Fibroblast of the aortic adventitia (primary cell): ENCODE results near the gene PPIL1. TPM values are rescaled to one million over a fixed set of nuclear protein-coding genes. Genes with fewer than 3 reads are reported as not detected.

Experiments used
- DNase-seq: peaks from one replicate; pipeline ENCODE4 v3.0.0-alpha.2; 2010; ENCODE audit warnings: low read depth
- H3K4me3 ChIP-seq: 2 replicates; pipeline ENCODE4 v1.5.1; 2011; ENCODE audit warnings: low read depth, mild to moderate bottlenecking, control low read depth, low read length, moderate library complexity
- total RNA-seq: library from RNA; depleted of rRNA; stranded (reverse); fragments of >200 nt; gene quantifications from 2 replicates; pipeline ENCODE4 v1.2.3, GENCODE V29; 2012; ENCODE audit warnings: low replicate concordance
- TF ChIP-seq, protein P1 (sequence below): IDR thresholded peaks from 2 replicates; pipeline ENCODE4 v1.5.1; 2011; ENCODE audit warnings: mild to moderate bottlenecking, low read length, control low read depth, inconsistent platforms; ENCODE audit not compliant: insufficient read depth

The PPIL1 gene
- total RNA-seq: 11.4 and 36.9 TPM in 2 replicates

- peak within 1 kb of the TSS; percentile 99 for H3K4me3 ChIP-seq
- TF ChIP-seq, protein P1, sequence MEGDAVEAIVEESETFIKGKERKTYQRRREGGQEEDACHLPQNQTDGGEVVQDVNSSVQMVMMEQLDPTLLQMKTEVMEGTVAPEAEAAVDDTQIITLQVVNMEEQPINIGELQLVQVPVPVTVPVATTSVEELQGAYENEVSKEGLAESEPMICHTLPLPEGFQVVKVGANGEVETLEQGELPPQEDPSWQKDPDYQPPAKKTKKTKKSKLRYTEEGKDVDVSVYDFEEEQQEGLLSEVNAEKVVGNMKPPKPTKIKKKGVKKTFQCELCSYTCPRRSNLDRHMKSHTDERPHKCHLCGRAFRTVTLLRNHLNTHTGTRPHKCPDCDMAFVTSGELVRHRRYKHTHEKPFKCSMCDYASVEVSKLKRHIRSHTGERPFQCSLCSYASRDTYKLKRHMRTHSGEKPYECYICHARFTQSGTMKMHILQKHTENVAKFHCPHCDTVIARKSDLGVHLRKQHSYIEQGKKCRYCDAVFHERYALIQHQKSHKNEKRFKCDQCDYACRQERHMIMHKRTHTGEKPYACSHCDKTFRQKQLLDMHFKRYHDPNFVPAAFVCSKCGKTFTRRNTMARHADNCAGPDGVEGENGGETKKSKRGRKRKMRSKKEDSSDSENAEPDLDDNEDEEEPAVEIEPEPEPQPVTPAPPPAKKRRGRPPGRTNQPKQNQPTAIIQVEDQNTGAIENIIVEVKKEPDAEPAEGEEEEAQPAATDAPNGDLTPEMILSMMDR: no peak
- peak; percentile 94 for DNase-seq
Measured at GRCh38 chr6:36874443-36875249, at the start of gene PPIL1. TSS of gene PPIL1 (minus strand) at chr6:36874803. CDS start at chr6:36874772, 31 bp downstream.

- no peak for DNase-seq
- H3K4me3 ChIP-seq: no peak overlapping the region
- TF ChIP-seq, protein P1: no peak
Measured at GRCh38 chr6:36924131-36924530, 49.5 kb upstream of the PPIL1 start.

GRCh38 chr6:36920546-36920945, 45.9 kb upstream of the PPIL1 start:
- TF ChIP-seq, protein P1: no peak
- no peak overlapping the region for H3K4me3 ChIP-seq
- DNase-seq: peak; percentile 84

GRCh38 chr6:36920049-36920448, 45.4 kb upstream of the PPIL1 start:
- TF ChIP-seq, protein P1: no peak
- H3K4me3 ChIP-seq: no peak overlapping the region
- no peak for DNase-seq

GRCh38 chr6:36917541-36918193, 43.1 kb upstream of the PPIL1 start:
- peak; percentile 99 for DNase-seq
- TF ChIP-seq, protein P1: no peak
- no peak overlapping the region for H3K4me3 ChIP-seq

DNA sequence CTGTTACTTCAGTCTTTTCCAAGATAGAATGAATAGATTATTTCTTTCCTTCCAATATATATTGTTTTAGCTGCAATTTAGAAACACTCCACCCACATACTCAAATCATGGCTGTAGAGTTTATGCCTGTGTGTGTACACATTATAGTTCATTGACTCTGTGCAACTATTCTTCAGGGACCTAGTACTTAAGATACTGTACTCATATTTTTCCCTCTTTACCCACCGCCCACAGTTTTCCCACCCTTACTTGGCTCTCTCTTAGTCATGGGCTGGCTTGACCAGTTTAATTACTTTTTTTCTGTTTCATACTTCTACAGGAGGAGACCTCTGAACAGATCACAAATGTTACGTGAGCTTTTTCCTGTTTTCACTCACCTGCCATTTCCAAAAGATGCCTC, 41.5 kb upstream of the PPIL1 start:
- H3K4me3 ChIP-seq: no peak overlapping the region
- DNase-seq: peak; percentile 16
- TF ChIP-seq, protein P1: no peak
